ENCODE measurements around the gene ADARB2. TPM values are rescaled to one million over a fixed set of nuclear protein-coding genes. Genes with fewer than 3 reads are reported as not detected.
"Not testable (repeated sequence)": the region's sequence is repeated elsewhere in the genome, so short reads cannot be mapped to it uniquely, and the experiment has no call there.

The ADARB2 gene
- total and polyA plus RNA-seq, 2 experiments from 2014 or later: 1.6 to 3.1 TPM

- no peaks in the 10 kb centered on the region for H3K27me3 ChIP-seq
- no peak for TF ChIP-seq CTCF (IDR thresholded peaks at IDR 0.05; ENCODE audit: low read depth, low read length)
- no peak overlapping the region for H3K4me3 ChIP-seq
- DNase-seq (ENCODE audit: low read depth in 1 of 2, low spot score in 1 of 2): no peak
- H3K27ac ChIP-seq: no peak overlapping the region
- H3K36me3 ChIP-seq: no peaks in the 10 kb centered on the region
- no peaks in the 10 kb centered on the region for H3K4me1 ChIP-seq (ENCODE audit: low read depth)
- no peaks in the 10 kb centered on the region for H3K9me3 ChIP-seq (ENCODE audit: low read depth)
These were observed 576.6 kb downstream of the ADARB2 start for GRCh38 chr10:1160561-1161314.

GRCh38 chr10:1159131-1160061, 577.9 kb downstream of the ADARB2 start:
- TF ChIP-seq CTCF (IDR thresholded peaks at IDR 0.05; ENCODE audit: low read depth, low read length): no peak
- H3K4me3 ChIP-seq: no peak overlapping the region
- H3K9me3 ChIP-seq (ENCODE audit: low read depth): no peaks in the 10 kb centered on the region
- H3K4me1 ChIP-seq (ENCODE audit: low read depth): no peaks in the 10 kb centered on the region
- no peak overlapping the region for H3K27ac ChIP-seq
- H3K27me3 ChIP-seq: no peaks in the 10 kb centered on the region
- DNase-seq (ENCODE audit: low read depth in 1 of 2, low spot score in 1 of 2): no peak
- no peaks in the 10 kb centered on the region for H3K36me3 ChIP-seq

GRCh38 chr10:1158536-1158935, 578.8 kb downstream of the ADARB2 start:
- H3K4me3 ChIP-seq; H3K27me3 ChIP-seq; H3K4me1 ChIP-seq (ENCODE audit: low read depth); H3K36me3 ChIP-seq; DNase-seq (ENCODE audit: low read depth in 1 of 2, low spot score in 1 of 2); H3K27ac ChIP-seq; H3K9me3 ChIP-seq (ENCODE audit: low read depth): not testable (repeated sequence)

GRCh38 chr10:1158066-1158465, 579.3 kb downstream of the ADARB2 start:
- H3K4me3 ChIP-seq: no peak overlapping the region
- no peak overlapping the region for H3K27ac ChIP-seq
- TF ChIP-seq CTCF (IDR thresholded peaks at IDR 0.05; ENCODE audit: low read depth, low read length): no peak

GRCh38 chr10:1157615-1157933, 579.8 kb downstream of the ADARB2 start:
- Histone ChIP-seq H3K36me3 (no peaks in the 10 kb centered on the region), H3K9me3 (ENCODE audit: low read depth) (no peaks in the 10 kb centered on the region), H3K4me1 (ENCODE audit: low read depth) (no peaks in the 10 kb centered on the region), H3K27ac (no peak overlapping the region), H3K4me3 (no peak overlapping the region), H3K27me3 (no peaks in the 10 kb centered on the region)
- no peak for TF ChIP-seq CTCF (IDR thresholded peaks at IDR 0.05; ENCODE audit: low read depth, low read length)
- DNase-seq (ENCODE audit: low read depth in 1 of 2, low spot score in 1 of 2): no peak

More at GRCh38 chr10:1158066-1158465, 579.3 kb downstream of the ADARB2 start:
- H3K27me3 ChIP-seq: no peaks in the 10 kb centered on the region
- DNase-seq (ENCODE audit: low read depth in 1 of 2, low spot score in 1 of 2): no peak
- no peaks in the 10 kb centered on the region for H3K36me3 ChIP-seq
- no peaks in the 10 kb centered on the region for H3K4me1 ChIP-seq (ENCODE audit: low read depth)
- H3K9me3 ChIP-seq (ENCODE audit: low read depth): no peaks in the 10 kb centered on the region
